HepG2 (cell line): Measurements from ENCODE around the gene COMT.

Experiments
- CTCF ChIP-seq: sonication (generic); formaldehyde crosslinking; IDR thresholded peaks from 2 replicates; pipeline ENCODE4 v1.5.0; 2020; ENCODE audit warnings: mild to moderate bottlenecking, missing genetic modification reagents, moderate library complexity
- E2F1 ChIP-seq: sonication (generic); formaldehyde crosslinking; IDR thresholded peaks from 2 replicates; pipeline ENCODE4 v1.5.0; 2020; ENCODE audit warnings: missing genetic modification reagents
- EHMT2 ChIP-seq: fragments of 200-600 bp; sonication (generic); IDR thresholded peaks from 2 replicates; pipeline ENCODE4 v1.7.0; 2017; ENCODE audit warnings: antibody characterized with exemption, low read depth, low read length, borderline replicate concordance
- EZH2 ChIP-seq: conservative IDR thresholded peaks from 2 replicates; pipeline ENCODE4 v1.6.1; 2012; ENCODE audit warnings: mild to moderate bottlenecking, low read depth, low read length, moderate library complexity
- HDAC6 ChIP-seq: fragments of 200-600 bp; sonication (generic); IDR thresholded peaks from 2 replicates; pipeline ENCODE4 v1.7.0; 2017; ENCODE audit warnings: mild to moderate bottlenecking, antibody characterized with exemption, low read length, low read depth
- POLR2A ChIP-seq, 2 experiments: IDR thresholded peaks; 2 replicates each; pipeline ENCODE4 v1.6.1; 2011; ENCODE audit warnings: low read depth in 2 of 2, low read length in 2 of 2, mild to moderate bottlenecking in 1 of 2, moderate library complexity in 1 of 2; ENCODE audit not compliant: insufficient read depth in 1 of 2
- ZEB1 ChIP-seq: IDR thresholded peaks from 2 replicates; pipeline ENCODE4 v1.6.1; 2012; ENCODE audit warnings: mild to moderate bottlenecking, low read depth, inconsistent platforms; ENCODE audit not compliant: insufficient replicate concordance
- TF ChIP-seq, protein P1 (sequence below): sonication (generic); formaldehyde crosslinking; IDR thresholded peaks from 2 replicates; pipeline ENCODE4 v1.8.0; 2022; ENCODE audit warnings: mild to moderate bottlenecking, missing genetic modification reagents

GRCh38 chr22:19984201-19984753 is 42.7 kb downstream of the COMT start:
- TF ChIP-seq EZH2 (no peak), POLR2A (IDR thresholded peaks at IDR 0.05; ENCODE audit: insufficient read depth in 1 of 2, low read depth in 2 of 2, low read length in 2 of 2) (no peak), EHMT2 (no peak), CTCF (CRISPR knock-in tag) (no peak), ZEB1 (no peak), HDAC6 (no peak), E2F1 (CRISPR knock-in tag) (no peak)
- TF ChIP-seq, protein P1, sequence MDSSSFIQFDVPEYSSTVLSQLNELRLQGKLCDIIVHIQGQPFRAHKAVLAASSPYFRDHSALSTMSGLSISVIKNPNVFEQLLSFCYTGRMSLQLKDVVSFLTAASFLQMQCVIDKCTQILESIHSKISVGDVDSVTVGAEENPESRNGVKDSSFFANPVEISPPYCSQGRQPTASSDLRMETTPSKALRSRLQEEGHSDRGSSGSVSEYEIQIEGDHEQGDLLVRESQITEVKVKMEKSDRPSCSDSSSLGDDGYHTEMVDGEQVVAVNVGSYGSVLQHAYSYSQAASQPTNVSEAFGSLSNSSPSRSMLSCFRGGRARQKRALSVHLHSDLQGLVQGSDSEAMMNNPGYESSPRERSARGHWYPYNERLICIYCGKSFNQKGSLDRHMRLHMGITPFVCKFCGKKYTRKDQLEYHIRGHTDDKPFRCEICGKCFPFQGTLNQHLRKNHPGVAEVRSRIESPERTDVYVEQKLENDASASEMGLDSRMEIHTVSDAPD (CRISPR knock-in tag), result no peak
